GM21619 (cell line): ENCODE data around the gene JMJD1C.
"Not testable (repeated sequence)": the region's sequence is repeated elsewhere in the genome, so short reads cannot be mapped to it uniquely, and the experiment has no call there.

Experiments used
- ATAC-seq: cut with Tn5 transposase; IDR thresholded peaks from one replicate; pipeline ENCODE4 v1.9.1; 2021; ENCODE audit not compliant: unreplicated experiment

Gene JMJD1C

GRCh38 chr10:63465293-63466143 is at the start of gene JMJD1C:
Gene JMJD1C (minus strand): TSS chr10:63465977. CDS start chr10:63465662, 315 bp downstream.
- peak; percentile 67 for ATAC-seq

GRCh38 chr10:63515002-63515763 is 49.4 kb upstream of the JMJD1C start:
- ATAC-seq, result no peak

- no peak for ATAC-seq
Measured at GRCh38 chr10:63506554-63506953, 40.8 kb upstream of the JMJD1C start.

- ATAC-seq, result no peak
Measured at GRCh38 chr10:63505562-63505961, 39.8 kb upstream of the JMJD1C start.

GRCh38 chr10:63504145-63504881 is 38.5 kb upstream of the JMJD1C start:
- ATAC-seq, result no peak

GRCh38 chr10:63503395-63503794 is 37.6 kb upstream of the JMJD1C start:
- no peak for ATAC-seq

- ATAC-seq, result no peak
Measured at GRCh38 chr10:63502832-63503231, 37.1 kb upstream of the JMJD1C start.

- no peak for ATAC-seq
Measured at GRCh38 chr10:63501954-63502353, 36.2 kb upstream of the JMJD1C start.

GRCh38 chr10:63500551-63500950 is 34.8 kb upstream of the JMJD1C start:
- not testable (repeated sequence) for ATAC-seq

- ATAC-seq, result no peak
Measured at GRCh38 chr10:63498665-63499064, 32.9 kb upstream of the JMJD1C start.

GRCh38 chr10:63497321-63497720 is 31.5 kb upstream of the JMJD1C start:
- no peak for ATAC-seq

GRCh38 chr10:63496561-63496960 is 30.8 kb upstream of the JMJD1C start:
- no peak for ATAC-seq

- no peak for ATAC-seq
Measured at GRCh38 chr10:63494951-63495350, 29.2 kb upstream of the JMJD1C start.

GRCh38 chr10:63493004-63493403 is 27.2 kb upstream of the JMJD1C start:
- no peak for ATAC-seq

GRCh38 chr10:63492317-63492690 is 26.5 kb upstream of the JMJD1C start:
- not testable (repeated sequence) for ATAC-seq

- ATAC-seq, result no peak
Measured at GRCh38 chr10:63491588-63492316, 26.0 kb upstream of the JMJD1C start.

- no peak for ATAC-seq
Measured at GRCh38 chr10:63489838-63490237, 24.1 kb upstream of the JMJD1C start.

- ATAC-seq, result no peak
Measured at GRCh38 chr10:63487990-63488389, 22.2 kb upstream of the JMJD1C start.

GRCh38 chr10:63483983-63484382 is 18.2 kb upstream of the JMJD1C start:
- ATAC-seq, result no peak

- no peak for ATAC-seq
Measured at GRCh38 chr10:63481815-63482421, 16.1 kb upstream of the JMJD1C start.
